Measurements from ENCODE around the gene NECAB3.

Gene NECAB3

GRCh38 chr20:33676652-33677645 lies 2.7 kb upstream of the NECAB3 start:
- no peak for DNase-seq (ENCODE audit: low read depth)

DNA sequence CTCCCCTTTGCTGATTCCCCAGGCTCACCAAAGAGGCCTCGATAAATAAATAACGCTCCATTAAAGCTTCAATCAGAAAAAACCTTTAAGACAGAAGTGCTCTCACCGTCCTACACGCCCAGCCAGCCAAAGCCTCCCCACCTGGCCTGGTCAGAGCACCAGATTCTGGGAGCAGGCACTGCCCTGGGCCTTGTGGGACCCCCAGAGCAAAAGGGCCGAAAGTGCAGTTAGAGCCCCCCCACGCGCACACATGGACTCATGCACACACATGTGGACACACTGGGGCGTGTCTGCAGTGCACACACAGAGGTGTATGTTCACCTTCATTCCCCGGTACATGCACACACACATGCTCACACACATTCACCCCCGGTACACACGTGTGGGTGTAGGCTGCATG lies 1.9 kb upstream of the NECAB3 start:
- DNase-seq (ENCODE audit: low read depth): no peak

DNA sequence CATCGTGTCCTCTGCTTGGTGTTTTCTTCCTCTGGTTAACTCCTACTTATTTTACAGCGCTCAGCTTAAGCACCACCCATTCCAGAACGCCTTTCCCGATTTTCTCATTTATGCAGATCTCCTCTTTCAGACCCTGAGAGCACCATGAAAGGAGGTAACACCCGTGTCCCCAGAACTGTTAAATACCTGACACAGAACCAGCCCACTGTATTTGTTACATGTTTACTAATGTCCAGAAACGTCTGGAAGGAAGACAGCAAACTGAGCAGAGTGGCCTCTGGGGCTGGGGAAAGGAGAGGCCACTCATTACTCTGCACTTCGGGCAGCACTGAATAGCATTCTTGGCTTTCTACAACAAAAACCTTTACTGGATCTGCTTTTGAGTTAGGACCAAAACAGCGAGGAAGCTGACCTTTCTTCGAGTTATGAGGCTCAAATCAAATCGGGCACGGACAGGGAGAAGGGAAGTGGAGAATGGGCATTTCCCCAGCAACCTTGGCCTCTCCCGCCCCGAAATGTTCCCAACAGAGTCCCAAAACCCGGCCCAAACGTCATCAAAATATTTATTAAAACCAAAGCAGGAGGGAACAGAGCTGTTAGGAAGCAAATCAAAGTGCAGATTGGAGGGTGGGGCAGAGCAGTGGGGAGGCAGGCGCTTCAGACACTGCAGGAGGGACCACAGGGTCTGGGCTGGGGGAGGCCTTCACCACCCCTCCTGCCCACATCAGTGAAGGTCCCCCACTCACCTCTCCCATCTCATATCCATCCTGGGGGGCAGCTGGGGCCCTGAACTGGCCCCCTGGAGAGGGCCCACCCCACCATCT lies 1.1 kb upstream of the NECAB3 start:
- DNase-seq (ENCODE audit: low read depth): no peak

DNA sequence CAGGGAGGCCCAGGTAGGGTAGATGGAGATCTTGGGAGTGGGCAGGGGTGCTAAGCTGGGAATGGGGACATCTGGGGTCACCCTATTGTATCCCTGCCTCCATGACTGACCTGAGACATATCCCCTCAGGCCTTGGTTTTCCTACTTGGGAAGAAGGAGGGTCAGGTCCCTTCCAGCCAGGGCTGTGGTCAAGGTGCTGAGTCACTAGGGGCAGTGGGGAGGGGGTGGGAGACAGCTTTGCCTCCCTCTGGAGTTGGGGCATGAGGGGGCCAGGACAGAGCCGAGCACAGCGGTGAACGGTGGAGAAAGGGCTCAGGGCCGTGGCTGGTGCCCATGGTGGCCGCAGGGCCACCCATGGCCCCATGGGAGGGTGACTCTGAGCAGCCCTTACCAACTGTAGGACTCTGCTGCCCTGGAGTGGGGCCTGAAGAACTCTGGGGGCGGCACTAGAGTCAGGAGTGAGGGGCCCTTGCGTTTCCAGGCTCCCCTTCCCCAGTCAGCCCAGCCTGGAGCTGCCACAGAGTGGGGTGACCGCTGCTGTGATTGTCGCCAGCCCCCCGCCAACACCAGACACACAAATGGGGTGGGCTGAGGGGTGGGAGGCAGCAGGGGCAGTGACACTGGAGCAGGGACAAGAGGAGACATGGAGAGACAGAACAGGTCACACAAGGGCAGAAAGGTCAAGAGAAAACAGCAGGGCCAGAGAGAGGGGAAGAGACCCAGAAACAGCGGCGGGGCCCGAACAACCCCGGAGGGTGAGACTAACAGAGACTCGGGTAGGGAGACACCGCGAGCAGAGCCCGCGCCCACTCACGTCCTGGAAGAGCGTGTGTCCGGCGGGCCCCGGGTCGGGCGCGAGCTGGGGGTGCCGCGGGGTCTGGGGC lies 576 bp downstream of the NECAB3 start:
- DNase-seq (ENCODE audit: low read depth): no peak

DNA sequence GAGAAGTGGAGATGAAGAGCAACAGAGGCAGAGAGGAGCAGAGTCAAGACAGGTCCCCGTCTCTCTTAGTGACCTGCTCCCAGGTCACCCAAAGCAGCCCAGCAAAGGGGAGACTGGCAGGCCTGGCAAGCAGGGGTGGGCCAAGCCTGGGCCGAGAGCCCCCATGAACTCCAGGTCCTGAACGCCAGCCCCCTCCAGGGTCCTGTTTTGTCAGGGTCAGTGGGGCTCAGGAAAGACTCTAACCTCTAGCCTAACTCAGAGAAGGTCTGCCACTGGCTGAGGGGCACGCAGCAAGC lies 1.2 kb downstream of the NECAB3 start:
- DNase-seq (ENCODE audit: low read depth): no peak

DNA sequence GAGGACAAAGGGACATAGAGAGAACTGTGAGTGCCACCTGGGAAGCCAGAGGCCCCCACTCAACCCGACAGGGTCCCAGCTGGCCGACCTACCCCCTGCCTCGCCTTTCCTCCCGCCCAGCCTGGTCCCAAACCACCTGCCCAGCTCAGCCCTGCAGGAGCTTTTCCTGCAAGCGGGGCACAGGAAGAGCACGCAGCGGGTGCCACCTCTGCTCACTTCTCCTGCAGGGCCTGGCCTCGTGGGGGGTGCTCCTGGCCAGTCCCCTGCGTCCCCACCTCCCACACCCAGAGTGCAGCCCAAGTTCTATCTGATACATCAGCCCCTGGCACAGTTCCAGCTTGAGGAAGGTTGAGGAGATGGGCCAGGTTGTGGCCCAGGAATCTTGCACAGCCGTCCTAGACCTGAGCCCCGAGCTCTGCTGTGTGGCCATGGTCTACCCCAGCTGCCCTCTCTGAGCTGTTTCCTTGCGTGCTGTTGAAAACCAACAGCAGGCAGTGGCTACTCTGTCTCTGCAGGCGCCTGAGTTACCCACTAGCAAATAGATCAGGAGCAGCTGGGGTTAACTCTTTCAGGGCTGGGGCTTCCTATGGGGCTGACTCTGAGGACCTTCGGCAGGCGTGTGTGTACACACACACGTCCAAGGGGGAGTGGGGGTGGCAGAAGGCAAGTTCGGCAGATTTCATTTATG lies 1.7 kb downstream of the NECAB3 start:
- no peak for DNase-seq (ENCODE audit: low read depth)

DNA sequence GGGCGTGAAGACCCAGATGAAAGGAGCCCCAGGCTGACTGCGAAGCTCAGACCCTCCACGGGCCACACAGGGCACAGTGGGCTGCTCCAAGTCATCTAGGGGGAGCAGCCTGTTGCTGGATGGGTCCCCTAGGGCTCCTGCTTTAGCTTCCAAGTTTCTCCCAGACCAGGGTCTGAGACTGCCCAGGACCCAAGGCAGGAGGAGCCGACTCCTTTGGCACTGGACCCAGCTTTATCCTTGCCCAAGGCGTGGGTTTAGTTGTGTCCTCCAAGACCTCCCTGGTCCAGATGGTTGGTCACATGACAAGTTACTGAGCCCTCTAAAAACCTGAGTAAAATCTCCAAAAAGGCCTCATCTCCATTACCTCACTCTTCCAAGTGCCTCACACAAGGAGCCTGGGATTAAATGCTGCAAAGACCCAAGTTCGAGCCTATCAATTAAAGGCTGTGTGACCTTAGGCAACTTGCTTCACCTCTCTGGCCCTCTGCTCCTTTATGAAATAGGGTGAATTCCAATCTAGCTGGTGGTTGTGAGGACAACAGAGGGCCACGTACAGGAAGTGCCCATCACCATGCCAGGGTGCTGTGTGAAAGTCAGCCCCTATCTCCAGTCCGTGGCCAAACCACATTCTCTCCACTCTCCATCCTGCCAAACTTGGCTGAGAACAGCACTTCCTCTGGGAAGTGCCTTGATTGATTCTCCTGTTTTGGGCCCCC lies 2.5 kb downstream of the NECAB3 start:
- no peak for DNase-seq (ENCODE audit: low read depth)

- no peak for DNase-seq (ENCODE audit: low read depth)
Measured at GRCh38 chr20:33670715-33671499, 3.3 kb downstream of the NECAB3 start.

DNA sequence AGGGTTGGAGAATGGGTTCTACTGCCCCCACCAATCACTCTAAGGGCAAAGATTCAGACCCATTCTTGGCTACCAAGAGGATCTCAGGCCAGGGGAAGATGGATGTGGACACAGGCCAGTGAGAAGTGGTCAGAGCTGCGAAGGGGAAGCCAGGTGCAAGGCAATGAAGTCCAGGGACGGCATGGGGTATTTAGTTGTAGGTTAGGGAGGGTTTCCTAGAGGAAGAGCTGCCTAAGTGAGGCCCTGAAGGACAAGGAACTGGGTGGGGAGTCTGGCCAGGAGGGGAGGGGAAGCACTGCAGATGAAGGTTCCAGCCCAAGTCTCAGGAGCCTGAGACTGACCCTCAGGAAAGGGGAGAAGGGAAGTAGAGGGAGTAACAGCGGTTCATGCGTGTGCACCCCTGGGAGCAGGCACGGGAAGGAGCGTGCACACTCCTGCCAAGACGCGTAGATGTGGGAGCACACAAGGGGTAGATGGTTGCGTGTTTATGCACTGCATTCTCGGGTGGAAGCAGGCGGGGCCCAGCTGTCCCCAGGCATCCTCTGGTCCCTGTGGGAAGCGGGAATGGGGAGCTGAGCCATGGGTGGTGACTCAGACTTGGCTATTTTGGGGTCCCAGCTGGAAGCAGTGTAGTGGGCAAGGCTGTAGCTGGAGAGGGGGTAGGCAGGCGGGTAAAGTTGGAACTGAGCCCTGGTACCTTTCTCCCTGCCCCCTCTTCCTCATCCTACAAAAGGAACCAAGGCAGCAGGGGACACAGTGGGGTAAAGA lies 4.2 kb downstream of the NECAB3 start:
- DNase-seq (ENCODE audit: low read depth): no peak

DNA sequence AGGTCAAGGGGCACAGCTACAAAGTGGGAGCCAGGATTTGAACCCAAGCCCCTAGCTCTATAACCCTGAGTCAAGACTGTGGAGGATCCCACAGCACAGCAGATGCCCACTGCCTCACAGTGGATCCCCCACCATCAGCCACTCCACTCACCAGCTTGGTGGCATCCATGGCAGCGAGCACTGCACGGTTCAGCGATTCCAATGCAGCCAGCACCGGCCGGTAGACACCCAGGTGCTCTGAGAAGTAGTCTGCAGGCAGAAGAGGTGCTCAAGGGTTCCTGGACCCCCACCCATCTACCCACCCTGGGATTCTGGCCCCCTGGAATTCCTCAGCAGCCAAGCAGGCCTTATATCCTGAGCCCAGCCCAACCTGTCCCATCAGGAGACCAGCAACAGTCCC lies 5.0 kb downstream of the NECAB3 start:
- no peak for DNase-seq (ENCODE audit: low read depth)

DNA sequence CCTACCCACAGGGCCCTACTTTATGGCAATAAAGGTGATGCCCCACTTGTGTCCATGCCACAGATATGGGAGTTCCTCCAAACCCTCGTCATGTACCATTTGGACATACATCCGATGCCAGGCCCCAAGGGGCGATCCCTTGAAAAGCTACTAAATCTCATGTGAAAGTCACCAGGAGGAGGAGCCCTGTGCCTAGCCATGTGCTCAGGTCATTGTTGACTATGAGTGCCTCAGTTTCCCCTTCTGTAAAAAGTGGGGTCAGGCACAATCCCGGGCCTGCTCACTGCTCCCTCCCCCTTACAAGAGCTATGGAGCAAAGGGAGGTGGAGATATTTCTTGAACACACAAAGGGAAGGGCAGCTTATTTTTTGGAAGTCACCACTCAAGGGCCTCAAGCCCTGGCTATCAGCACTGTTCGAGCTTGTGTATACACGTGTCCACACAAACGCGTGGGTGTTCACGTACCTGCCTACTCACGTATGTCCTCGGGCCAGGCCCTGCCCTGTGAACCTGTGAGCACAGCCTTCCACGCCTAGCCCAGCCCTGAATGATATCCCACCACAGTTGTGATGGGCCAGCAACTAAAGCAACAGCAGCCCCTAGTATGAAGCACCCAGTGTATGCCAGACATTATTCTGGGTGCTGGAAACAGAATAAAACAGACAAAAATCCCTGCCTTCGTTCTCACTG lies 5.6 kb downstream of the NECAB3 start:
- DNase-seq (ENCODE audit: low read depth): no peak

DNA sequence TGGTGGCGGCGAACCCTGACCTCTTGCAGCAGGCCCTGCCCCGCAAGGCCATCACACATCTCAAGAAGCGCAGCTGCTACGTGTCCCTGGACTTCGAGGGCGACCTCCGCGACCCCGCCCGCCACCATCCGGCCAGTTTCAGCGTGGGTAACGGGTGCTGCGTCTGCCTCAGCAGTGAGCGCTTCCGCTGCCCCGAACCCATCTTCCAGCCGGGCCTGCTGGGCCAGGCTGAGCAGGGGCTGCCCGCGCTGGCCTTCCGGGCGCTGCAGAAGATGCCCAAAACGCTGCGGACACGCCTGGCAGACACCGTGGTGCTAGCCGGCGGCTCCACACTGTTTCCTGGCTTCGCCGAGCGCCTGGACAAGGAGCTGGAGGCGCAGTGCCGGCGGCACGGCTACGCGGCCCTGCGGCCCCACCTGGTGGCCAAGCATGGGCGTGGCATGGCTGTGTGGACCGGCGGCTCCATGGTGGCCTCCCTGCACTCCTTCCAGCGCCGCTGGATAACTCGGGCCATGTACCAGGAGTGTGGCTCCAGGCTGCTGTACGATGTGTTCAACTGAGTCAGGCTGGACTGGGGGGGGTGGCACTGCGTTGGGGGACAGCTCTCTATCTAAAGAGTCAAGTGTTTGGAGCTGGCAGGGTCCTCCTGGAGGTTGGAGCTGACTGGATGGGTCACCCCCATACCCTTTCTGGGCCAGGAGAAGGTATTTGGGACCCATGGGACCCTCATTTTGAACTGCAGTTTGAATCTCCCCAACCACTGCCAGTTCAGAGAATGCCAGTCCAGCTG lies 6.4 kb downstream of the NECAB3 start:
- DNase-seq (ENCODE audit: low read depth): no peak

GRCh38 chr20:33667245-33667675 lies 7.0 kb downstream of the NECAB3 start:
- no peak for DNase-seq (ENCODE audit: low read depth)

- DNase-seq (ENCODE audit: low read depth): peak; percentile 99
Measured at GRCh38 chr20:33666293-33667244, 7.7 kb downstream of the NECAB3 start, which contains the start of gene ACTL10. Gene ACTL10, plus strand, starts transcription at chr20:33666943. Its CDS starts 555 bp downstream, at chr20:33667498.

DNA sequence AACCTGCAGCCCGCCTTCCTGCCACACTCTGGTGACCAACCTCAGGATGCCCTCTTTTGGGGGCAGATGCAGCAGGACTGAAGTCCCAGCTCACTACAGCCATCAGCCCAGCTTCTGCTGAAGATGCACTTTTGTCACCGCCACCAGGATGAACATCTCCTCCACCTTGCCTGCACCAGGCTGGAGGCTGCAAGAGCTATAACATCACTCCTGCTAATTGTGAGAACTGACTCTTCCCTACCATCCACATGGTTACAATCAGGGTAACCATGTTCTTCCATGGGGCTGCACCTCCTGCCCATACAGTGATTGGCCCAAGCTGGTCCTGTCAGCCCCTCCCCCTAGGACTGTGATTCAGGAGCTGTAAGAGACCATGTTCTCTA lies 9.5 kb downstream of the NECAB3 start:
- DNase-seq (ENCODE audit: low read depth): no peak

GRCh38 chr20:33664085-33664761 lies 10.0 kb downstream of the NECAB3 start:
- no peak for DNase-seq (ENCODE audit: low read depth)
